Measurements from ENCODE around the gene CORIN. TPM values are rescaled to one million over a fixed set of nuclear protein-coding genes. Genes with fewer than 3 reads are reported as not detected.

The CORIN gene
- polyA plus RNA-seq, 3 donors = 0.01 TPM; not detected in 2

- Histone ChIP-seq H3K27me3 (ENCODE audit: control insufficient read depth in 2 of 2, insufficient read depth in 2 of 2, low read length in 2 of 2) (peaks cover 2 to 5% of the 10 kb centered on the region in 2 donors), H3K27ac (ENCODE audit: low read depth in 1 of 2, low read length in 2 of 2) (no peak overlapping the region), H3K4me2 (replicated peaks; ENCODE audit: extremely low read depth, low read length, poor library complexity, severe bottlenecking) (no peak overlapping the region), H3K79me2 (ENCODE audit: insufficient read depth, low read length) (no peaks in the 10 kb centered on the region), H3K9me3 (replicated peaks in 1 of 2; ENCODE audit: control insufficient read depth in 1 of 2, insufficient read depth in 1 of 2, low read length in 2 of 2) (no peaks in the 10 kb centered on the region), H3K9ac (ENCODE audit: insufficient read depth, low read length, poor library complexity, severe bottlenecking) (no peak overlapping the region), H3K36me3 (replicated peaks in 1 of 2; ENCODE audit: control insufficient read depth in 1 of 2, insufficient read depth in 2 of 2, low read length in 2 of 2) (no peaks in the 10 kb centered on the region), H2AFZ (ENCODE audit: insufficient read depth, low read depth, low read length, poor library complexity, severe bottlenecking) (no peak overlapping the region), H3K4me3 (replicated peaks in 1 of 3; ENCODE audit: low read depth in 2 of 3, low read length in 3 of 3) (no peak overlapping the region), H3K4me1 (ENCODE audit: control insufficient read depth in 1 of 2, insufficient read depth in 2 of 2, low read length in 2 of 2) (no peaks in the 10 kb centered on the region), H4K20me1 (ENCODE audit: insufficient read depth, low read length) (no peaks in the 10 kb centered on the region)
- no peak for DNase-seq
- WGBS (ENCODE audit: insufficient coverage) = 92% methylated on average over 2 of the region's 3 CpGs
- Mint-ChIP-seq H3K9me3 (no peaks in the 10 kb centered on the region), H3K36me3 (no peaks in the 10 kb centered on the region), H3K4me3 (no peak overlapping the region), H3K27ac (no peak overlapping the region), H3K27me3 (ENCODE audit: low read depth in 3 of 3) (peaks cover 0 to 4% (median 0%) of the 10 kb centered on the region in 3 donors), H3K4me1 (peaks cover 2% of the 10 kb centered on the region)
- intact Hi-C loops (cut with micrococcal nuclease) = no loop called here
- no peak for TF ChIP-seq CTCF (IDR thresholded peaks at IDR 0.05)
Observed at GRCh38 chr4:47690611-47691010, 147.3 kb downstream of the CORIN start.

GRCh38 chr4:47686294-47686872 lies 151.5 kb downstream of the CORIN start:
- no peaks in the 10 kb centered on the region for H3K36me3 ChIP-seq (replicated peaks in 1 of 2; ENCODE audit: control insufficient read depth in 1 of 2, insufficient read depth in 2 of 2, low read length in 2 of 2)
- no peak overlapping the region for H2AFZ ChIP-seq (ENCODE audit: insufficient read depth, low read depth, low read length, poor library complexity, severe bottlenecking)
- H3K9me3 ChIP-seq (replicated peaks in 1 of 2; ENCODE audit: control insufficient read depth in 1 of 2, insufficient read depth in 1 of 2, low read length in 2 of 2) = no peaks in the 10 kb centered on the region
- peak; percentile 49 to 57 (median 51) for DNase-seq
- peaks cover 2 to 11% (median 4%) of the 10 kb centered on the region in 3 donors for H3K27me3 Mint-ChIP-seq (ENCODE audit: low read depth in 3 of 3)
- H3K27ac Mint-ChIP-seq = no peak overlapping the region
- H3K79me2 ChIP-seq (ENCODE audit: insufficient read depth, low read length) = no peaks in the 10 kb centered on the region
- WGBS (ENCODE audit: insufficient coverage) = no CpG with 5 or more reads among the region's 9 CpGs
- no peak overlapping the region for H3K27ac ChIP-seq (ENCODE audit: low read depth in 1 of 2, low read length in 2 of 2)
- H3K9me3 Mint-ChIP-seq = no peaks in the 10 kb centered on the region
- intact Hi-C loops (cut with micrococcal nuclease) = loop anchor here in 1 of 2 donors (5.0 kb wide), 1 partner anchor 246 kb away; no protein-coding TSS in a partner anchor
- H3K36me3 Mint-ChIP-seq = no peaks in the 10 kb centered on the region
- no peak overlapping the region for H3K4me3 ChIP-seq (replicated peaks in 1 of 3; ENCODE audit: low read depth in 2 of 3, low read length in 3 of 3)
- H3K4me1 Mint-ChIP-seq = peaks cover 2% of the 10 kb centered on the region
- H3K4me1 ChIP-seq (ENCODE audit: control insufficient read depth in 1 of 2, insufficient read depth in 2 of 2, low read length in 2 of 2) = no peaks in the 10 kb centered on the region
- no peak overlapping the region for H3K4me2 ChIP-seq (replicated peaks; ENCODE audit: extremely low read depth, low read length, poor library complexity, severe bottlenecking)
- no peak overlapping the region for H3K9ac ChIP-seq (ENCODE audit: insufficient read depth, low read length, poor library complexity, severe bottlenecking)
- no peaks in the 10 kb centered on the region for H4K20me1 ChIP-seq (ENCODE audit: insufficient read depth, low read length)
- peak; percentile 92 for TF ChIP-seq CTCF (IDR thresholded peaks at IDR 0.05)
- no peak overlapping the region for H3K4me3 Mint-ChIP-seq
- peaks cover 0 to 4% of the 10 kb centered on the region in 2 donors for H3K27me3 ChIP-seq (ENCODE audit: control insufficient read depth in 2 of 2, insufficient read depth in 2 of 2, low read length in 2 of 2)
